ENCODE measurements around the gene PKIG.

Gene PKIG

GRCh38 chr20:44600758-44601201 is 18.4 kb downstream of the PKIG start:
- no peak for TF ChIP-seq FOXP2 (optimal IDR thresholded peaks at IDR 0.05; ENCODE audit: borderline replicate concordance, extremely low read depth, extremely low read length, insufficient read depth)
- TF ChIP-seq SIN3A (IDR thresholded peaks at IDR 0.05; ENCODE audit: borderline replicate concordance, insufficient read depth, low read length): no peak
- no peak for TF ChIP-seq POLR2AphosphoS5 (IDR thresholded peaks at IDR 0.05; ENCODE audit: low read depth, low read length)
- TF ChIP-seq TAF1 (IDR thresholded peaks at IDR 0.05; ENCODE audit: borderline replicate concordance, insufficient read depth, low read length): no peak
- no peak for TF ChIP-seq REST (IDR thresholded peaks at IDR 0.05; ENCODE audit: insufficient read depth in 1 of 2, low read depth in 2 of 2, low read length in 2 of 2)

DNA sequence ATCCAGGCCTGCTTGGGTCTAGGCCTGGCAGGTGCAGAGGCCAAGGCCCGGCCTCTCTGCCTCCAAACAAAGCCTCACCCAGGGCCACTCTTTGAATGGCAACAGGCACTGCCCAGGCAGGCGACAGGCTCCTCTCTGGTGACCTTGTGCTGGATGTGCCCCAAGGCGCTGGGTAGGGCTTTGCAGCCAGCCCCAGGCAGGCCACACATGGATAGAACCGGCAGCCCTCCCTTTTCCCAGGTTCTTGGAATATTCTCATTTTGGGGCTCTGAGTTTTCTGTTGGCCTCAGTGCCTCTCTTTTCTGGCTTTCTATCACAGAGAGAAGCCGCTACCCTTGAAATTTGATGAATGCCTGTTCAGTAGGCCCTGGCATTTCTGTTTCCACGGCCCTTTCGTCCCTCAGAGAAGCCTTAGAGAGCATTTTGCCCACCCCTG is 18.9 kb downstream of the PKIG start:
- TF ChIP-seq TAF1 (IDR thresholded peaks at IDR 0.05; ENCODE audit: borderline replicate concordance, insufficient read depth, low read length) (no peak), POLR2AphosphoS5 (IDR thresholded peaks at IDR 0.05; ENCODE audit: low read depth, low read length) (no peak), REST (IDR thresholded peaks at IDR 0.05; ENCODE audit: insufficient read depth in 1 of 2, low read depth in 2 of 2, low read length in 2 of 2) (no peak), FOXP2 (optimal IDR thresholded peaks at IDR 0.05; ENCODE audit: borderline replicate concordance, extremely low read depth, extremely low read length, insufficient read depth) (no peak), SIN3A (IDR thresholded peaks at IDR 0.05; ENCODE audit: borderline replicate concordance, insufficient read depth, low read length) (no peak)

DNA sequence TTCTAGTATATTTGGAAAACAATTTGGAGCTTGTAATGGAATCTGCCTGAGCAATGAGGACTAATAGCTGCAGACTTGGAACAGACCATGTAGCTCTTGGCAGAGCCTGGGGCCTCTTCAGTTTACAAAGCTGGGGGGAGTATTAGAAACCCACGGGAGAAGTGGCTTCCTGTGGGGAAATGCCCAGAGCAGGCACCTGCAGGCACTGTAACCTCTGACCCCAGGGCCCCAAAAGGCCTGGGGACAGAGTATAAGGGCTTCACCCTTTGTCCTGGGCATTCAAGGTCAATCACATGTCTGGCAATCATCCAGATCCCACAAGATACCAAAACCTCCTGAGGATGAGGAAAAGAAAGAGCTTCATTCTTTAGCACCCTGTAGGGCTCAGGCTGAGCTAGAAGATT is 19.4 kb downstream of the PKIG start:
- TF ChIP-seq SIN3A (IDR thresholded peaks at IDR 0.05; ENCODE audit: borderline replicate concordance, insufficient read depth, low read length): peak; percentile 49; the same call in 1 of the 2 replicates
- TF ChIP-seq TAF1 (IDR thresholded peaks at IDR 0.05; ENCODE audit: borderline replicate concordance, insufficient read depth, low read length): no peak

DNA sequence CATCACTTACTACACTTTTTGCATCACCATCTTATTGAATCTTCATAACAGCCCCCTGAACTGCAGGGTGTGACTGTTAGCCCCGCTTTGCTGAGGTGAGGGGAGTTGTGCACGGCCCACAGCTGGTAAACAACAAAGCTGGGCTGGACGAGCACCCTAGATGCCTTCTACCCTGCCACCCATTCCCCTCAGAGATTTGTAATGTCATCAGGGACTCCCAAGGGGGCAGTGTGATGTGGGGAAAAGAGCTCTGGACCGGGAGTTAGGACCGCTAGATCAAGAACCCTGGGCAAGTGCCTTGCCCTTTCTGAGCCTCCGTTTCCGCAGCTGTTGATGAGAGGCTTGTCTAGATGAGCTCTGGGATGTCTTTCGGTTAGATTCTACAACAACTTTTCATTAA is 20.9 kb downstream of the PKIG start:
- TF ChIP-seq FOXP2 (optimal IDR thresholded peaks at IDR 0.05; ENCODE audit: borderline replicate concordance, extremely low read depth, extremely low read length, insufficient read depth) (no peak), SIN3A (IDR thresholded peaks at IDR 0.05; ENCODE audit: borderline replicate concordance, insufficient read depth, low read length) (no peak), TAF1 (IDR thresholded peaks at IDR 0.05; ENCODE audit: borderline replicate concordance, insufficient read depth, low read length) (no peak), REST (IDR thresholded peaks at IDR 0.05; ENCODE audit: insufficient read depth in 1 of 2, low read depth in 2 of 2, low read length in 2 of 2) (no peak), POLR2AphosphoS5 (IDR thresholded peaks at IDR 0.05; ENCODE audit: low read depth, low read length) (no peak)

DNA sequence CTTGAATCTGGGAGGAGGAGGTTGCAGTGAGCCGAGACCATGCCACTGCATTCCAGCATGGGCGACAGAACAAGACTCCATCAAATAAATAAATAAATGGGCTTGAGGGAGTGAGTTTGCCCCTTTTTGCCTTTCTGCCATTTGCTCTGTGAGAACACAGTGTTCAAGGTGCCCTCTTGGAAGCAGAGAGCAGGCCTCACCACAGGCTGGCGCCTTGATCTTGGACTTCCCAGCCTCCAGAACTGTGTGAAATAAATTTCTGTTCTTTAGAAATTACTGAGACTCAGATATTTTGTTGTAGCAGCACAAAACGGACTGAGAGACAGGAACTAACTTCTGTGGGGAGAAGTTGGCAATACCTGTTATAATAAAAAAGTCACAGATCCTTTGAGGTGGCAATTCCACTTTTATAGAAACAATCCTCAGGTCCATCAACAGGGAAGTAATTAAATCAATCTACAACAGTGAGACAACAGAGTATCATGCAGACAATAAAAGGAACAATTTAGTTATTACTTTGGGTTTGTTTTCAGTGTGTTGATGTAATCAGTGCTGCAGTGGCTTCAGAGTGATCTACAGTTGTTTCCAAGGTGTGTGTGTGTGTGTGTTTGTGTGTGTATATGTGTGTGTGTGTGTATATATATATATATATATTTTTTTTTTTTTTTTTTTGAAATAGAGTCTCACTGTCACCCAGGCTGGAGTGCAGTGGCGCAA is 24.5 kb downstream of the PKIG start:
- TF ChIP-seq SIN3A (IDR thresholded peaks at IDR 0.05; ENCODE audit: borderline replicate concordance, insufficient read depth, low read length) (no peak), TAF1 (IDR thresholded peaks at IDR 0.05; ENCODE audit: borderline replicate concordance, insufficient read depth, low read length) (no peak), REST (IDR thresholded peaks at IDR 0.05; ENCODE audit: insufficient read depth in 1 of 2, low read depth in 2 of 2, low read length in 2 of 2) (no peak), POLR2AphosphoS5 (IDR thresholded peaks at IDR 0.05; ENCODE audit: low read depth, low read length) (no peak), FOXP2 (optimal IDR thresholded peaks at IDR 0.05; ENCODE audit: borderline replicate concordance, extremely low read depth, extremely low read length, insufficient read depth) (no peak)
